DOHH2 (cell line): Measurements from ENCODE around the gene GRAP.

Experiments
- EZH2phosphoT487 ChIP-seq: fragments of 200-600 bp; sonication (generic); IDR thresholded peaks from 2 replicates; pipeline ENCODE4 v1.6.1; 2017; ENCODE audit warnings: borderline replicate concordance, mild to moderate bottlenecking, antibody characterized with exemption, low read length, moderate library complexity, mixed read lengths
- TF ChIP-seq, protein P1 (sequence below): fragments of 200-600 bp; sonication (generic); IDR thresholded peaks from one replicate; pipeline ENCODE4 v1.5.1; 2014; ENCODE audit warnings: antibody characterized with exemption, mild to moderate bottlenecking, low read depth, low read length; ENCODE audit not compliant: poor library complexity, severe bottlenecking

GRCh38 chr17:18985475-18985874, 61.3 kb downstream of the GRAP start:
- TF ChIP-seq, protein P1, sequence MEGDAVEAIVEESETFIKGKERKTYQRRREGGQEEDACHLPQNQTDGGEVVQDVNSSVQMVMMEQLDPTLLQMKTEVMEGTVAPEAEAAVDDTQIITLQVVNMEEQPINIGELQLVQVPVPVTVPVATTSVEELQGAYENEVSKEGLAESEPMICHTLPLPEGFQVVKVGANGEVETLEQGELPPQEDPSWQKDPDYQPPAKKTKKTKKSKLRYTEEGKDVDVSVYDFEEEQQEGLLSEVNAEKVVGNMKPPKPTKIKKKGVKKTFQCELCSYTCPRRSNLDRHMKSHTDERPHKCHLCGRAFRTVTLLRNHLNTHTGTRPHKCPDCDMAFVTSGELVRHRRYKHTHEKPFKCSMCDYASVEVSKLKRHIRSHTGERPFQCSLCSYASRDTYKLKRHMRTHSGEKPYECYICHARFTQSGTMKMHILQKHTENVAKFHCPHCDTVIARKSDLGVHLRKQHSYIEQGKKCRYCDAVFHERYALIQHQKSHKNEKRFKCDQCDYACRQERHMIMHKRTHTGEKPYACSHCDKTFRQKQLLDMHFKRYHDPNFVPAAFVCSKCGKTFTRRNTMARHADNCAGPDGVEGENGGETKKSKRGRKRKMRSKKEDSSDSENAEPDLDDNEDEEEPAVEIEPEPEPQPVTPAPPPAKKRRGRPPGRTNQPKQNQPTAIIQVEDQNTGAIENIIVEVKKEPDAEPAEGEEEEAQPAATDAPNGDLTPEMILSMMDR = no peak
- no peak for TF ChIP-seq EZH2phosphoT487
